HepG2 (cell line): ENCODE data around the gene KCTD15. TPM values are rescaled to one million over a fixed set of nuclear protein-coding genes. Genes with fewer than 3 reads are reported as not detected.
A peak's percentile ranks its signal among the peaks of the same experiment; 100 is the strongest.

Experiments used
- ATAC-seq: fragments of 200-7000 bp; cut with Tn5 transposase; 3 replicates; pipeline ENCODE4 v1.9.1; 2020; ENCODE audit warnings: mild to moderate bottlenecking, moderate library complexity
- BruUV-seq: library from RNA; stranded (reverse); fragments of 400-500 nt; replicated peaks from 2 replicates; lab custom pipeline; 2021; lab: Mats Ljungman, UMichigan
- CTCF ChIA-PET: fragments of 300-600 bp; formaldehyde crosslinking; extraction: SDS; loops from one replicate; lab custom pipeline; 2021; ENCODE audit warnings: low total read pairs, inconsistent platforms, low intra/inter-chr PET ratio; lab: Yijun Ruan, JAX
- POLR2A ChIA-PET: fragments of 350-600 bp; sonication (Branson Sonifier 250); formaldehyde crosslinking; loops from one replicate; lab custom pipeline; 2020; ENCODE audit warnings: antibody characterized with exemption, inconsistent platforms; lab: Yijun Ruan, JAX
- DNase-seq: peaks from one replicate; pipeline ENCODE4 v3.0.0-alpha.2; 2015; ENCODE audit warnings: low spot score
- FAIRE-seq: peaks from 3 replicates; lab custom pipeline; 2011; peaks lifted over from hg19 to GRCh38; lab: Jason Lieb, UNC
- H2AFZ ChIP-seq: one replicate; pipeline ENCODE4 v1.6.1; 2011; ENCODE audit warnings: low read length, inconsistent platforms
- H3K27ac ChIP-seq: fragments of 300-600 bp; 3 replicates; pipeline ENCODE4 v1.8.0; 2011; ENCODE audit warnings: mixed run types, mild to moderate bottlenecking, mixed read lengths, low read length, inconsistent platforms; ENCODE audit not compliant: insufficient read depth; ENCODE audit errors: extremely low read length
- H3K27me3 ChIP-seq, 2 experiments: fragments of 200-600 bp in 1 of 2; 2 replicates in 1 of 2; 3 replicates in 1 of 2; pipeline versions ENCODE4 v1.6.0 to v1.8.0; 2011; ENCODE audit warnings: low read length in 2 of 2, mild to moderate bottlenecking in 2 of 2, moderate library complexity in 2 of 2, inconsistent platforms in 1 of 2; ENCODE audit not compliant: insufficient read depth in 2 of 2, control insufficient read depth in 1 of 2
- H3K36me3 ChIP-seq, 2 experiments: fragments of 200-600 bp in 1 of 2; replicated peaks in 1 of 2; 2 replicates in 1 of 2; 3 replicates in 1 of 2; pipeline versions ENCODE4 v1.5.1 to v1.8.0; 2011; ENCODE audit warnings: low read length in 2 of 2, inconsistent platforms in 1 of 2; ENCODE audit not compliant: insufficient read depth in 2 of 2, control insufficient read depth in 1 of 2
- H3K4me1 ChIP-seq: 2 replicates; pipeline ENCODE4 v1.5.1; 2012; ENCODE audit warnings: low read length, inconsistent platforms; ENCODE audit not compliant: insufficient read depth
- H3K4me2 ChIP-seq: 2 replicates; pipeline ENCODE4 v1.6.0; 2011; ENCODE audit warnings: low read depth, low read length, inconsistent platforms
- H3K4me3 ChIP-seq, 3 experiments: fragments of 200-600 bp in 1 of 3; sonication (generic), shearing (Covaris generic) in 1 of 3; replicated peaks in 1 of 3; 2 replicates each; pipeline ENCODE4 v1.5.1; 2011 to 2016; ENCODE audit warnings: low read length in 3 of 3, inconsistent platforms in 2 of 3, low read depth in 2 of 3, mild to moderate bottlenecking in 2 of 3, control low read depth in 1 of 3, mixed read lengths in 1 of 3; ENCODE audit not compliant: insufficient read depth in 1 of 3
- H3K79me2 ChIP-seq: one replicate; pipeline ENCODE4 v1.6.1; 2011; ENCODE audit warnings: low read length, inconsistent platforms; ENCODE audit not compliant: insufficient read depth
- H3K9ac ChIP-seq: 2 replicates; pipeline ENCODE4 v1.6.0; 2011; ENCODE audit warnings: mild to moderate bottlenecking, low read depth, low read length, inconsistent platforms; ENCODE audit not compliant: insufficient read depth
- H3K9me3 ChIP-seq: 2 replicates; pipeline ENCODE4 v1.5.1; 2012; ENCODE audit warnings: mild to moderate bottlenecking, low read length
- H4K20me1 ChIP-seq: 2 replicates; pipeline ENCODE4 v1.6.0; 2011; ENCODE audit warnings: inconsistent platforms, mild to moderate bottlenecking, low read length, moderate library complexity; ENCODE audit not compliant: insufficient read depth
- ATF7-NPFF ChIP-seq: sonication (generic); formaldehyde crosslinking; IDR thresholded peaks from 2 replicates; pipeline ENCODE4 v1.8.1; 2023; ENCODE audit warnings: mild to moderate bottlenecking, low read depth, missing genetic modification reagents, moderate library complexity
- DNMT3B ChIP-seq: conservative IDR thresholded peaks from 2 replicates; pipeline ENCODE4 v1.6.1; 2016; ENCODE audit warnings: missing biosample characterization, control low read depth
- GFI1 ChIP-seq: sonication (generic); formaldehyde crosslinking; IDR thresholded peaks from 2 replicates; pipeline ENCODE4 v1.5.0; 2020; ENCODE audit warnings: missing genetic modification reagents, mild to moderate bottlenecking, borderline replicate concordance
- HDAC1 ChIP-seq: sonication (generic); formaldehyde crosslinking; IDR thresholded peaks from 2 replicates; pipeline ENCODE4 v1.5.1; 2020; ENCODE audit warnings: mild to moderate bottlenecking, missing genetic modification reagents
- MXD4 ChIP-seq: IDR thresholded peaks from 2 replicates; pipeline ENCODE4 v1.6.1; 2016; ENCODE audit warnings: mild to moderate bottlenecking, missing biosample characterization, missing genetic modification reagents
- NFIC ChIP-seq: IDR thresholded peaks from 2 replicates; pipeline ENCODE4 v1.6.1; 2012; ENCODE audit warnings: mild to moderate bottlenecking, low read length, inconsistent platforms
- RAD21 ChIP-seq: fragments of 450-650 bp; formaldehyde crosslinking; IDR thresholded peaks from 2 replicates; pipeline ENCODE4 v1.5.0; 2020; ENCODE audit warnings: mild to moderate bottlenecking
- REPIN1 ChIP-seq: sonication (generic); formaldehyde crosslinking; IDR thresholded peaks from 2 replicates; pipeline ENCODE4 v1.8.0; 2022; ENCODE audit warnings: missing genetic modification reagents, low read depth, mild to moderate bottlenecking, borderline replicate concordance
- RNF2 ChIP-seq: fragments of 450-650 bp; conservative IDR thresholded peaks from 2 replicates; pipeline ENCODE4 v1.6.1; 2016; ENCODE audit warnings: low read depth
- SALL1 ChIP-seq: sonication (generic); formaldehyde crosslinking; IDR thresholded peaks from 2 replicates; pipeline ENCODE4 v1.8.0; 2022; ENCODE audit warnings: mild to moderate bottlenecking, missing genetic modification reagents
- SP2 ChIP-seq: sonication (generic); formaldehyde crosslinking; IDR thresholded peaks from 2 replicates; pipeline ENCODE4 v1.5.1; 2020; ENCODE audit warnings: mild to moderate bottlenecking, missing genetic modification reagents
- TAF1 ChIP-seq: sonication (generic); formaldehyde crosslinking; IDR thresholded peaks from 2 replicates; pipeline ENCODE4 v1.4.0; 2020; ENCODE audit warnings: missing genetic modification reagents
- ZBTB7A ChIP-seq: sonication (generic); formaldehyde crosslinking; IDR thresholded peaks from 2 replicates; pipeline ENCODE4 v1.8.0; 2022; ENCODE audit warnings: mild to moderate bottlenecking, missing genetic modification reagents
- ZFP90 ChIP-seq: sonication (generic); formaldehyde crosslinking; IDR thresholded peaks from 2 replicates; pipeline ENCODE4 v1.8.0; 2022; ENCODE audit warnings: missing genetic modification reagents, mild to moderate bottlenecking, inconsistent platforms, borderline replicate concordance
- ZFY ChIP-seq: sonication (generic); formaldehyde crosslinking; IDR thresholded peaks from 2 replicates; pipeline ENCODE4 v1.4.0; 2020; ENCODE audit warnings: missing genetic modification reagents
- ZNF446 ChIP-seq: sonication (generic); formaldehyde crosslinking; IDR thresholded peaks from 2 replicates; pipeline ENCODE4 v1.5.0; 2020; ENCODE audit warnings: mild to moderate bottlenecking, missing genetic modification reagents
- ZNF747 ChIP-seq: sonication (generic); formaldehyde crosslinking; IDR thresholded peaks from 2 replicates; pipeline ENCODE4 v1.8.1; 2023; ENCODE audit warnings: missing genetic modification reagents, mild to moderate bottlenecking, borderline replicate concordance
- ZNF841 ChIP-seq: sonication (generic); formaldehyde crosslinking; IDR thresholded peaks from 2 replicates; pipeline ENCODE4 v1.8.1; 2023; ENCODE audit warnings: missing genetic modification reagents, borderline replicate concordance
- WGBS: methylation state at CpG from one replicate; pipeline ENCODE4 v1.1.6; 2017; ENCODE audit warnings: low lambda C conversion rate; 5-methylcytosine and 5-hydroxymethylcytosine counted together
- in situ Hi-C: cut with HindIII; loops from 2 replicates; pipeline ENCODE4 v1.10.0; 2017; ENCODE audit warnings: low pct_unique_long_range_greater_than_20kb; ENCODE audit not compliant: extremely low pct_ligation_motif_present
- intact Hi-C: fragments of 100-400 bp; cut with micrococcal nuclease; formaldehyde crosslinking; loops from one replicate; pipeline ENCODE4 v1.10.0; 2022; ENCODE audit not compliant: unreplicated experiment
- polyA plus RNA-seq, 8 experiments: library from polyadenylated mRNA; depleted of rRNA in 3 of 8; stranded (reverse) in 7 of 8; unstranded in 1 of 8; fragments of >200 nt; fragmentation: Illumina TruSeq in 4 of 8; extraction: Trizol in 4 of 8; gene quantifications; 2 replicates each; pipeline versions ENCODE4 v1.2.1 to v1.2.3, GENCODE V29; 2011 to 2016; ENCODE audit warnings: low read depth in 4 of 8, missing spikeins in 1 of 8, mixed read lengths in 1 of 8; ENCODE audit not compliant: insufficient read depth in 1 of 8
- total RNA-seq, 5 experiments: library from RNA; depleted of rRNA; stranded (reverse); fragments of >200 nt; fragmentation: Illumina TruSeq; extraction: Trizol; gene quantifications; 2 replicates each; pipeline ENCODE4 v1.2.3, GENCODE V29; 2016; ENCODE audit warnings: low read depth in 1 of 5
- TF ChIP-seq, protein P1 (sequence below): sonication (generic); formaldehyde crosslinking; IDR thresholded peaks from 2 replicates; pipeline ENCODE4 v1.4.0; 2020; ENCODE audit warnings: mild to moderate bottlenecking, missing genetic modification reagents
- TF ChIP-seq, protein P2 (sequence below): sonication (generic); formaldehyde crosslinking; IDR thresholded peaks from 2 replicates; pipeline ENCODE4 v1.5.0; 2020; ENCODE audit warnings: missing genetic modification reagents, mild to moderate bottlenecking, borderline replicate concordance

The KCTD15 gene
- total and polyA plus RNA-seq, 2 of the 13 experiments (the other 11 are each of a cell fraction or from before 2014, with no cell fraction given), result 13.2 to 16.7 TPM

DNA sequence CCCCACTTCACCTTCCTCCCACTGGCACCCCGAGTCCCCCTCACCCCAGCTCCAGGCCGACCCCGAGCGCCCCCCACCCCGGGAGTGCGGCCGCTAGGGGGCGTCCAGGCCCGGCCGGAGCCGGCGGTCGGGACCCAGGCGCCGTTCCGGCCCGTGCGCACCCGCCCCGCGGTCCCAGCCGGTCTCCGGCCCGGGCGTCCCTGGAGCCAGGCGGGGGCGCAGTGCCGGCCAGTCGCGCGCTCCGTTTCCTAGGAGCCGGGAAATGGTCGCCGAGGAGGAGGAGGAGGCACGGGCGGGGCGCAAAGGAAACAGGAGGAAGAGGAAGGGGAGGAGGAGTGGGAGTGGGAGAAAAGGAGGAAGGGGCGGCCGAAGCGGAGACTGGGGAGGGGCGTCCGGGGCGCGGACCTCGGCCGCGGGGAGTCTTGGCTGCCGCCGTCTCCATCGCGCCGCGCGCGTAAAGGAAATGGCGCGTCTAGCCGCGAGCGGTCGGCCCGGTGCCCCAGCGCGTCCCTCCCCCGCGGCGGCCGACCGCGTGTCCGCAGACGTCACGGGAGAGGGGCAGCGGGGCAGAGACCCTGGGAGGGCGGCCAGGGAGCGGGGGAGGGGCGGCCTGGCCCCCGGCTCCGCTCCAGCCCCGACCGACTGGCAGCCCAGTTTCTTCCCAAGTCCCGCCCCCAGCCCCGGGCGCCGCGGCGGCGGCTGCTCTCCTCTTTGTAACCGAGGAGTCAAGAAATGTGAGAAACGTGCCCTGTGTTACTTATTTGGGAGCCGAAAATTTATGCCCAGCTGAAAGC is 1.1 kb upstream of the KCTD15 start:
- H3K27ac ChIP-seq, result peak overlapping the region; percentile 92
- peak; percentile 86 for ATAC-seq
- peaks cover 1 to 12% of the 10 kb centered on the region in 2 experiments; a peak in 2 of 5 replicates for H3K36me3 ChIP-seq
- no peak overlapping the region for H2AFZ ChIP-seq
- H3K27me3 ChIP-seq, result peaks cover 1 to 18% of the 10 kb centered on the region in 2 experiments; a peak in 2 of 5 replicates
- H3K79me2 ChIP-seq, result no peaks in the 10 kb centered on the region
- H3K9me3 ChIP-seq, result no peaks in the 10 kb centered on the region
- intact Hi-C loops (no loop called here), in situ Hi-C loops (no loop called here)
- ChIA-PET CTCF (interaction anchor here (0.7 to 3.4 kb wide), 6 partner anchors 17 to 300 kb away, joined by 3 to 20 read pairs (median 8); no protein-coding TSS in a partner anchor), POLR2A (interaction anchor here (0.5 to 1.5 kb wide), 5 partner anchors 9 to 619 kb away, joined by 3 to 5 read pairs (median 3); no protein-coding TSS in a partner anchor)
- peak overlapping the region; percentile 82 to 89 (median 83) for H3K4me3 ChIP-seq
- TSS peak; percentile 51 for BruUV-seq
- no peaks in the 10 kb centered on the region for H4K20me1 ChIP-seq
- peak; percentile 66 for DNase-seq
- peaks cover 8% of the 10 kb centered on the region for H3K4me1 ChIP-seq
- H3K9ac ChIP-seq, result peak overlapping the region; percentile 88
- FAIRE-seq, result no peak
- peak overlapping the region; percentile 73 for H3K4me2 ChIP-seq
- WGBS, result 2% methylated on average over 23 of the region's 92 CpGs
- TF ChIP-seq MXD4, result no peak; the same call in 1 of the 2 replicates
- TF ChIP-seq SP2 (CRISPR knock-in tag), result no peak; the same call in none of the 2 replicates
- TF ChIP-seq HDAC1 (CRISPR knock-in tag), result peak; percentile 78
- TF ChIP-seq RNF2, result no peak
- no peak for TF ChIP-seq DNMT3B (CRISPR knock-in tag)
- peak; percentile 84 for TF ChIP-seq RAD21 (CRISPR knock-in tag)
- peak; percentile 19; the same call in 1 of the 2 replicates for TF ChIP-seq ZNF446 (CRISPR knock-in tag)
- TF ChIP-seq, protein P1, sequence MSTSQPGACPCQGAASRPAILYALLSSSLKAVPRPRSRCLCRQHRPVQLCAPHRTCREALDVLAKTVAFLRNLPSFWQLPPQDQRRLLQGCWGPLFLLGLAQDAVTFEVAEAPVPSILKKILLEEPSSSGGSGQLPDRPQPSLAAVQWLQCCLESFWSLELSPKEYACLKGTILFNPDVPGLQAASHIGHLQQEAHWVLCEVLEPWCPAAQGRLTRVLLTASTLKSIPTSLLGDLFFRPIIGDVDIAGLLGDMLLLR (CRISPR knock-in tag), result peak; percentile 16; the same call in 1 of the 2 replicates
- TF ChIP-seq ZNF841 (CRISPR knock-in tag), result no peak
- peak; percentile 62 for TF ChIP-seq ZBTB7A (CRISPR knock-in tag)
- TF ChIP-seq REPIN1, result no peak
- TF ChIP-seq TAF1 (CRISPR knock-in tag), result peak; percentile 49; the same call in 1 of the 2 replicates
- TF ChIP-seq NFIC, result no peak
- TF ChIP-seq, protein P2, sequence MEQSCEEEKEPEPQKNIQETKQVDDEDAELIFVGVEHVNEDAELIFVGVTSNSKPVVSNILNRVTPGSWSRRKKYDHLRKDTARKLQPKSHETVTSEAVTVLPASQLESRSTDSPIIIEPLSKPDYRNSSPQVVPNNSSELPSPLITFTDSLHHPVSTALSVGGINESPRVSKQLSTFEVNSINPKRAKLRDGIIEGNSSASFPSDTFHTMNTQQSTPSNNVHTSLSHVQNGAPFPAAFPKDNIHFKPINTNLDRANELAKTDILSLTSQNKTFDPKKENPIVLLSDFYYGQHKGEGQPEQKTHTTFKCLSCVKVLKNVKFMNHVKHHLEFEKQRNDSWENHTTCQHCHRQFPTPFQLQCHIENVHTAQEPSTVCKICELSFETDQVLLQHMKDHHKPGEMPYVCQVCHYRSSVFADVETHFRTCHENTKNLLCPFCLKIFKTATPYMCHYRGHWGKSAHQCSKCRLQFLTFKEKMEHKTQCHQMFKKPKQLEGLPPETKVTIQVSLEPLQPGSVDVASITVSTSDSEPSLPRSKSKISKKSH (CRISPR knock-in tag), result peak; percentile 49; the same call in 1 of the 2 replicates
- TF ChIP-seq ZFP90 (CRISPR knock-in tag), result no peak; the same call in 1 of the 2 replicates
- TF ChIP-seq GFI1 (CRISPR knock-in tag), result peak; percentile 40; the same call in 1 of the 2 replicates
- peak; percentile 37; the same call in 1 of the 2 replicates for TF ChIP-seq SALL1
- peak; percentile 58; the same call in 1 of the 2 replicates for TF ChIP-seq ZFY (CRISPR knock-in tag)
- TF ChIP-seq ZNF747, result 0 out of 2 replicates have a peak, but pooled peaks have one; percentile 24
- peak; percentile 21; the same call in 1 of the 2 replicates for TF ChIP-seq ATF7-NPFF (CRISPR knock-in tag)
